ENCODE data around the gene BRINP2.
"Not testable (repeated sequence)": the region's sequence is repeated elsewhere in the genome, so short reads cannot be mapped to it uniquely, and the experiment has no call there.

BRINP2 gene

DNA sequence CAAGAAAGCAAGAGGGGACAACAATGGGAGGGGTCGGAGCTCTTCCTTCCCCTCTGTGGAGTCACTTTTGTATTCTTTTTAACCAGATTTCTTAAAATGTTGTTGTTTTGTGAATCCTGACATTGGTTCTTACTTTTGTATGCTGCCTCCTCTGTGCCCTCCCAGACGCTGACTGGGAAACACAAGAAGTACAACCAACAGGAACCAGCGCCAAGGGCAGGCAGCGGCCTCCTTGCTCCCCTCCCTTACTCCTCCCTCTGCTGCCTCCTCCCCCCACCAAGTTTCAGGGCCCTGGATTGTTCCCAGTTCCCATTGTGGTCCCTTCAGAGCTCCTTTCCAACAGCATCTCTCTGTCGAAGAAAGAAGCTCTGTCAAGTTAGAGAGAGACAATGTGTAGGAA, 111.1 kb downstream of the BRINP2 start:
- DNase-seq: no peak

DNA sequence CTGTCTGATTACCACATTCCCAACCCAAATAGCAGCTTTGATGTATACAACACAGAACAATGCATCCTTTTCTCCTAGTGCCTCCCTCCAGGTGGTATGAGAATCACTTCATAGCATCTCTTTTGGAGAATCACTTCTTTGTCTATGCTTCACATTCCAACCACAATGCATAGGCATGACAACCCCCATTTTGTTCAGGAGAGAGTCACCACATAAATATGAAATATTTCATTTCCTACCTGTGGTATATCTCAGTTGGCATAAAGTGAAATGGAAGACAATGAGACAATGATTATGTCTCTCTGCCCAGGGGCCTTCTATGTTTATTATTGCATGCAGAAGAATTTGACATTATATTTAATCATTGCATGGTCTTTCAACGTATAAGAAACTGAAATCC, 112.2 kb downstream of the BRINP2 start:
- no peak for DNase-seq

GRCh38 chr1:177283380-177283779, 112.6 kb downstream of the BRINP2 start:
- DNase-seq: no peak

GRCh38 chr1:177286396-177286795, 115.6 kb downstream of the BRINP2 start:
- DNase-seq: no peak

GRCh38 chr1:177287270-177287669, 116.5 kb downstream of the BRINP2 start:
- no peak for DNase-seq

DNA sequence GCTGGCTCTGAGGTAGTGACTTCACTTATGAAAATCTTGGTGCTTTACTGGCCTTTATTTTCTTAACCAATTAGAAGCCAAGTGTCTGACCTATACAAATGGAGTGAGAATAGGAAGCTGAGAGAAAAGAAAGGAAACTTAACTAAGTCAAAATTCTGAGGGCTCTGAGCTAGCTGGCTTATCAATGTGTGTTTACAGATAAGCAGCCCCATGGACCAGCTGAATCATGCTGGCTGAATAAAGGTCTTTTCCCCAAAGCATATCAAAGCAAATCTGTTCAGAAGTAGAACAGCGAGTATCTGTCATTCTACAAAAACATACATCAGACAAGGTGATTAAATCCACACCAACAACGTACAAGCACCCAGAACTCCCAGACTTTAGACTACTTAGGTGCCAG, 117.2 kb downstream of the BRINP2 start:
- no peak for DNase-seq

DNA sequence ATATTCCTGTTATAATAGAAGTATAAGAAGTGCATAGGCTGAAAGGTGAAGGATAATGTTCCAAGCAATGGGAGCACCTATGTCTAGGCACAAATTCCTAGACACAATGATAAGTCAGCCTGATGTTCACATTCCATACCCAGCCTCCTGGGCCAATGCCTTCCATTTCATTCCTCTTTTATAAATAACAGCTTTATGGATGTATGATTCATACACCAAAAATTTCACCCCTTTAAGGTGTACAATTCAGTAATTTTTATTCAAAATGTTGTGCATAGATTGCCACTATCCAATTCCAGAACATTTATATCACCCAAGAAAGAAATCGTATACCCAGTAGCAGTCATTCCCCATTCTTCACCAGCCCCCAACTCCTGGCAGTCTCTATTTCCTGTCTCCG, 118.8 kb downstream of the BRINP2 start:
- DNase-seq: no peak

GRCh38 chr1:177300431-177300830, 129.7 kb downstream of the BRINP2 start:
- no peak for DNase-seq

DNA sequence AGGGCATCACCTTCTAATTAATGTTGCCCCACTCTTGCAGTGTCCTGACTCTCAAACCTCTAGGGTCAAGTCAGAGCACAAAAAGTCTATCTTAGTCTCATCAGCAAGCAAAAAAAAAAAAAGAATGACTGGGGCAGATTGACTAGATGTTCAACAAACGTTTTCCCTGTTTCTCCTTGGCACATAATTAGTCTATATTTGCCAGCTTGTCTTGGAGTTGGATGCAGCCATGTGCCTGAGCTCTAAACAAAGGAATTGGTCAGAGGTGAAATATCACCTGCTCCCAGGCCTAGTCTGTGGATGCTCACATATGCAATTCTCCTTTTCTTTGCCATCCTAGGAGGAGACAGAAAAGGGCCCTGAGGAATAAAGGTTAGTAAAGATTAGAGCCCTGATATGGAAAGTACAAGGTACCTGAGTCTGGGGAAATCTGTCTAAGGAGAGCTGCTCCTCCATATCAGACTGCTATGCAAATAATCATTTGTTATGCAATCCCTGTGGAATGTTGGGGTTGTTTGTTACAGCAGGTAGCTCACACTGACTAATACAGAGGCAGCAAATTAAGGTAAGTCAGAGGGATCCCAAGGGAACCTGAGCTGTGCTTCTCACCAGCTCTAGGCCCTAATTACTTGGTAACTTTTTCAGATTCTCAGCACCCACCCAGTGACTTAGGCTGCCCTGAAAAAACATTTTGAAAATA, 130.8 kb downstream of the BRINP2 start:
- no peak for DNase-seq

DNA sequence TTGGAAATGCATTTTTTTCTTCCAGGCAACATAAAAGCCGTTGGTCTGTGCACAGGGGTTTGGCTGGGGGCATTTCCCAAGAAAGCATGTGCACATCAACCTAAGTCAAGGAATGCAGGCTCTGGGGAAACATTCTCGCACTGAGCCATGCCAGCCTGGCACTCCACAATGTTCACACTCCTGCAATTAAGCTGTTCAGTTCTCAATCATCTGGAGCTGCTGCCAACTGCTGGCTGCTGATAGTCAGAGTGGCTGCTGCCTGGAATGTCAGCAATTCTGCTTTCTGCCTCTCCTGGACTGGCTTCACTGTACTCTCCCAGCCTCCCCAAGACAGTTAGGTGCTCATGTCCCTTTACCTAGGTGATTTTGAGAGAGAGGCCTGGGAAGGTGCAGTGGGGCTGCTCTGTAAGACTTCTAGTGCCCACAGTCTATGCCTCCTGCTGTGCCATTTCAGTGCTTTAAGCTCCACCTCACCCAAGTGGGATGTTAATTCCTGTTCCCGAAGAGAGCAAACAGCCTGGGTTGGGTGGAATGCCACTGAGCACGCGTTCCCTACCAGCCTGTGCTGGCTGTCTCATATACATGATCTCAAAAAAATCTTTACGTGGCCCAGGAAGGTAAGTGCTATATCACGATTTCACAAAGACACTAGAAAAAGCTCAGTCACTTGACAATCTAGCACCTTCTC, 131.7 kb downstream of the BRINP2 start:
- no peak for DNase-seq

DNA sequence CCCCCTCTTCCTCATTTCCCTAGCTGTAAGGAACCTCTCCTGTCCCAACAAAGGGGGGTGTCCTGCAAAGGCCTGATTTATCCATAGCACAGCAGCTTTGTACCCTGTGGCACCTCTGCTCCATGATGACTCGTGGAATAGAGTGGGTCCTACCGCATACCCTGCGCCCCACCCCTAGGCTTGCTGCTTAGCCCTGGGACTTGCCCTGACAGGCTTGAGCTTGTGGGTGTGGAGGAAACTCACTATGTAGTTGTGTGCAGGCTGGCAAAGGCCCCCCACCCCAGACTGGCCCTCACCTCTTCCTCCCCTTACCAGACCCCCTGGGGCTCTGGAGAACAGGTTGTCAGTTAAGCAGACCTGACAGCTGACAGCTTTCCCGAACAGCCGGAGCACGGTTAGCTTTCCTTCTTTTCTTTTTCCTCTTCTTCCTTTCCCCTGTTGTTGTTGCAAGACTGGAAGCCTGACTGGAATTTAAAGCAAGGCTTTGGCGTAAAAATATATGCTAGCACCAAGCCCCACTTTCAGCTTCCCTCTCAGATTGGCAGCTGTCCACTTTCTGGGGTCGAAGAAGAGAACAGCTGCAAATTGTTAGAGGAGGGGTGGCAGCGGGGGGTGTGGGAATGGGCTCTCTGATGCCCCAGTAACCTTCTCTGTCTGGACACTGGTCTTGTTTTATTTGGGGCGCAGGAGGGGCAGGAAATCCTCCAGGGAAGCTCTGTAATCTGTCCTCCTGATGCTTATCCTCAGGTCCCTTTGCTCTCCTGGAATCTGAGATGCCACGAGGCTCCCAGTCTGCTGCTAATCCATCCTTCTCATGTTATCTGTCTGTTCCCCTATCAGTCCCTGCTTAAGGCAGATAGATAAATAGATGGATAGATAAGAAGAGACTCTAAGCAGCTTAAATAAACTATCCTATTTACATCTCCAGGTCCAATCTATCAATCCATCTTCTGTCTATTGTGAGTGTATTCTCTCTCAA, 134.6 kb downstream of the BRINP2 start:
- no peak for DNase-seq

GRCh38 chr1:177306019-177306415, 135.3 kb downstream of the BRINP2 start:
- DNase-seq: no peak

DNA sequence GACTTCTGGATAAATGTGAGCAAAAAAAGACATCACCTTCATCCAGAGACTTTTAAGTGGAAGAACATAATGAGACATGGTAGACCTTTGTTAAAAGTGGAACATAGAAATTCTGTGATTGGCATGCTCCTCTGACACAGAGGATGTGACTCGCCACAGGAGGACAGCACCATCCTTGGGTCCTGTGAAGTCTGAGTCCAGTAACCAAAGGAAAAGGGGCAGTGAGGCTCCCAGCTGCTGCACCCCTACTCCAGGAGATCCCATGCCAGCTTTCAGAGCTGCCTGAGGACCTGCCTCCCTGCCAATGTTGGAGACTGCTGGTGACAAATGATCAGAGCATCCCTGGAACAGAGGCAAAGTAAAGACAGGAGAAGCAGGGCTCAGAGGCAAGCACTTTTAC, 136.2 kb downstream of the BRINP2 start:
- no peak for DNase-seq

GRCh38 chr1:177307771-177308170, 137.0 kb downstream of the BRINP2 start:
- no peak for DNase-seq

- DNase-seq: no peak
Observed at GRCh38 chr1:177309880-177310279, 139.1 kb downstream of the BRINP2 start.

GRCh38 chr1:177310326-177310725, 139.6 kb downstream of the BRINP2 start:
- no peak for DNase-seq

GRCh38 chr1:177311111-177311510, 140.4 kb downstream of the BRINP2 start:
- DNase-seq: no peak

DNA sequence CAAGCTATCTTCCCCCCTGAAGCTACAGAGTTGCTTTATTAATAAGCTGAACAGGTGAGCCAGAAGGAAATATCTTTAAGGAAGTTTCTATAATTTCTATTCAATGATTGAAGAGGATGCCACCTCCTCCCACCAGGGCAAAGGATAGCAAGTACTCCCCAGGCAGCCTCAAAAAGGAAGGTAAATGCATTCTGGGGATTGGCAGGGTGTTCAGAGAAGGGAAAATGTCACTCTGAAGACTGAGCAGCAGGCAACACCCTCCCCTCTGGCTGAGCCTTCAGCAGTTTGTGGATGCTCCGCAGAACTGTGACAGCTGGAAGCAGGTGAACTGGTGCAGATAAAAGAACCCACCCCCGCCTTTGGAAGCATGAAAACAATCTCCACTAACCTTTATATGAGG, 140.8 kb downstream of the BRINP2 start:
- no peak for DNase-seq

- DNase-seq: no peak
Observed at GRCh38 chr1:177315261-177315660, 144.5 kb downstream of the BRINP2 start.

DNA sequence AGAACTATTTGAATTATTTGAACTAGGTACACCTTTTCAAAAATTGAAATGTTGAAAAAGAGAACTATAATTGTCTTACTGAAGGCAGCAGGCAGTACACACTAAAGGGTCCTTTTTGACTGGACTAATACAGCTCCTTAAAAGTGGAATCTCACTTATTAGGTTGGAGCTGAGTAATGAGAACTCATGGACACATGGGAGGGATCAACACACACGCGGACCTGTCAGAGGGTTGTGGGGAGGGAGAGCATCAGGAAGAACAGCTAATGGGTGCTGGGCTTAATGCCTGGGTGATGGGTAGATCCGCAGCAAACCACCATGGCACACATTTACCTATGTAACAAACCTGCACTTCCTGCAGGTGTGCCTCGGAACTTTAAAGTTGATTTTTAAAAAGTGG, 145.0 kb downstream of the BRINP2 start:
- no peak for DNase-seq

DNA sequence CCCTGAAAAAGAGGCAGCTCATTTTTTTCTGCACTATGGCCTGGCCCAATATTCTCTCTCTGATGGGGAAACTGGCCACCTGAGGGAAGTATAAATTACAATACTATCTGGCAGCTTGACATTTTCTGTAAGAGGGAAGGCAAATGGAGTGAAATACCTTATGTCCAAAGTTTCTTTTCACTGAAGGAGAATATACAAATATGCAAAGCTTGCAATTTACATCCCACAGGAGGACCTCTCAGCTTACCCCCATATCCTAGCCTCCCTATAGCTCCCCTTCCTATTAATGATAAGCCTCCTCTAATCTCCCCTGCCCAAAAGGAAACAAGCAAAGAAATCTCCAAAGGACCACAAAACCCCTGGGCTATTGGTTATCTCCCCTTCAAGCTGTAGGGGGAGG, 150.7 kb downstream of the BRINP2 start:
- DNase-seq: not testable (repeated sequence)

GRCh38 chr1:177328251-177328650, 157.5 kb downstream of the BRINP2 start:
- no peak for DNase-seq

- DNase-seq: no peak
Observed at GRCh38 chr1:177329871-177330270, 159.1 kb downstream of the BRINP2 start.

Data from NCI-H2171 (cell line).